HG02938 (cell line): Measurements from ENCODE around the gene ULBP3.

Experiments
- ATAC-seq: cut with Tn5 transposase; IDR thresholded peaks from one replicate; pipeline ENCODE4 v1.9.1; 2021; ENCODE audit warnings: mild to moderate bottlenecking, moderate library complexity; ENCODE audit not compliant: unreplicated experiment

Gene ULBP3

GRCh38 chr6:150068720-150069648, at the start of gene ULBP3:
Gene ULBP3, minus strand, starts transcription at chr6:150069121. Its CDS starts 55 bp downstream, at chr6:150069066.
- ATAC-seq, result peak; percentile 68

DNA sequence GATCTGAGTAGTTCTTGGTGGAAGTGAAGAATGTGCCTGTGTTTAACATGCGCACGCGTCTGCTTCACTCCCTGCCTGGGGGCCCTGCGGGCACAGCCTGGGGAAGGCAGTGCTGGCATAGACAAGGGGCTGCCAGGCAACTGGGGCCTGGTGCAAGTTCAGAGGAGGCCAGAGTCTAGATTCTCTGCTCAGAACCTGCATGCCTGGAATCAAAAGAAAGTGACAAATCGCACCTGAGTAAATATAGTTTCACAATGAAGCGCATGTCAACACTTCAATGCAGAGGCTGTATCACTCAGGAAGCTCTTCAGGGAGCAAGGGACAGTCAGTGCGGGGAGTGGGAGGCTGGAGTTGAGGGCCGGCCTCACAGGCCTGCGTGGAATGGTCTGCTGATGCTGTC, 49.7 kb upstream of the ULBP3 start:
- ATAC-seq, result no peak

DNA sequence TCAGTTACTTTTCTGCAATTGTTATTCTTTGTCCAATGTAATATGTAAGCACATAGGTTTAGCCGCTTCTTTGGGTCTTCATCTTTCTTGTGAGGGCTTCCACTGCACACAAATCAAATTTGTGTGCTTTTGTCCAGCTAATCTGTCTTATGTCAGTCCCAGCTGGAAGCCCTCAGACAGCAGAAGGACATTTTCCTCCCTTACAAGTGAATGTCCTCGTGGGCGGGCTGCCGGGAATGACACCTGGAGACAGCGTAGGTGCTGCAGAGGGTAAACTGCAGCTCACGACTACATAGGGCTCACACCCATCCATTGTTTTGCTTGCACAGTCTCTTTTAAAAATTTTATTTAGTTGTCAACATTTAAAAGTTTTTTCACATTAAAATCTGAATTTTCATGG, 49.3 kb upstream of the ULBP3 start:
- ATAC-seq, result no peak

- ATAC-seq, result no peak
These were observed 47.4 kb upstream of the ULBP3 start for GRCh38 chr6:150116200-150116800.

DNA sequence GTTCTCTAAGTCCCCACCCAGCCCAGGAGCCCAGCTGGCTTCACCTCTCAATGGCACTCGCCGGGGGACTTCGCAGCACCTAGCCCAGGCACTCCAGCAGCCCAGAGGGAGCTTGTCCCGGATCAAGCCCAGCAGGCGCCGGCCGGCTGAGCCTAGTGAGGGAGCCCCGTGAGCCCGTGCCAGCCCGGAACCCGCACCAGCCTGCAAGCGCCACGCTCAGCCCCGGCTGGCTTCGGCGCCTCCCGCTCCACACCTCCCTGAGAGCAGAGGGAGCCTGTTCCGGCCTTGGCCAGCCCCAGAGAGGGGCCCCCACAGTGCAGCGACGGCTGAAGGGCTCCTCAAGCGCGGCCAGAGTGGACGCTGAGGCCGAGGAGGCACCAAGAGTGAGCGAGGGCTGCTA, 46.8 kb upstream of the ULBP3 start:
- ATAC-seq, result no peak

DNA sequence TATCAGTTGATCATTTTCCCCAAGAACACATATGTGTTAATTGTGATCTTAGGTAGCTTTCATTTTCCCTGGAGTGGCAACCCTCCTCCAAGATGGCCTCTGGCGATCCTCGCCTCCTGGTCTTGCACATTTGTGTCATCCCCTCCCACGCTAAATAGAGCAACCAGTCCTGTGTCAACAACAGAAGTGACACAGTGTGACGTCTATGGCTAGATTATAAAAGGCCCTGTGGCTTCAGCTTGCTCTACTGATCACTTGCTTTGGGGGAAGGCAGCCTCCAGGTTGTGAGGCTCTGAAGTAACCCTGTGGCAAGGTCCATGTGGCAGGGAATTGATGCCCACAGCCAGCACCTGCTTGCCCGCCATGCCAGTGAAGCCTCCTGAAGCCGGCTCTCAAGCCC, 43.3 kb upstream of the ULBP3 start:
- ATAC-seq, result no peak

- ATAC-seq, result no peak
These were observed 33.9 kb upstream of the ULBP3 start for GRCh38 chr6:150102750-150103270.

DNA sequence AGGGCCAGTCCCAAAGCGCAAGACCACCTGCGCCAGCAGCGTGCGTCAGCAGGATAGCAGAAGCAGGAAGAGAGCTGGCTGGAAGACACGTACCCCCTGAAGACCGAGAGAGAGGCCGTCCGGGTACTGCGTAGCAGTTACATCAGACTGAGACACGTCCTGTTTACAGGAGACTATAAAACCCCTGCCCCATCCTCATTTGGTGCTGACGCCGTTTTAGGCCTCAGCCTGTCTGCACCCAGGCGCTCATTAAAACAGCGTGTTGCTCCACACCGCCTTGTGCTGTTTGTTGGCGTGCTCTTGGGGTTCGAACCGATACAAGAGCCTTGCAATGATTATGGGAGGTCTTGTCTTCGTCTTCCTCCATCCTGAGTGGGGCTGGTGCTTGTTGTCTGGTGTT, 31.8 kb upstream of the ULBP3 start:
- ATAC-seq, result no peak

GRCh38 chr6:150099953-150100352, 31.0 kb upstream of the ULBP3 start:
- ATAC-seq, result no peak

GRCh38 chr6:150099546-150099945, 30.6 kb upstream of the ULBP3 start:
- no peak for ATAC-seq

GRCh38 chr6:150098155-150098554, 29.2 kb upstream of the ULBP3 start:
- no peak for ATAC-seq

GRCh38 chr6:150093397-150093796, 24.5 kb upstream of the ULBP3 start:
- ATAC-seq, result no peak

DNA sequence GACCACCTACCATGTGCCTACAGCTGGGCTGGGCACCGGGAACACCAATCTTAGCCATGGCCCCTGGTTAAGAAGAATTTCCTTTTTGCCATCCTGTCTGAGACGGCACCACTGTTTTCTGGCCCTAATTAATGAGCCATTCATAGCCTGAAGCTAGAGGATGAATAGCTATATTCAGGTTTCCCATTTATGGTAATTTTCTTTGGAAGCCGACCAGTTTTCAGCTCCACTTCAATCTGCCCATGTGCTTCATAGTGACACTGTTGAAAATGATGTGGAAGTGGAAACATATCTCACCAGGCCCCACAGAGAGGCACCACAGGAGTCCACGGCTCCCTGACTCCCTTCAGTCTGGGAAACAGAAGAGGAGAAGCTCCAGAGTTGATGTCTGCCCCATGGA, 22.6 kb upstream of the ULBP3 start:
- ATAC-seq, result no peak

- no peak for ATAC-seq
These were observed 21.4 kb upstream of the ULBP3 start for GRCh38 chr6:150090328-150090727.

DNA sequence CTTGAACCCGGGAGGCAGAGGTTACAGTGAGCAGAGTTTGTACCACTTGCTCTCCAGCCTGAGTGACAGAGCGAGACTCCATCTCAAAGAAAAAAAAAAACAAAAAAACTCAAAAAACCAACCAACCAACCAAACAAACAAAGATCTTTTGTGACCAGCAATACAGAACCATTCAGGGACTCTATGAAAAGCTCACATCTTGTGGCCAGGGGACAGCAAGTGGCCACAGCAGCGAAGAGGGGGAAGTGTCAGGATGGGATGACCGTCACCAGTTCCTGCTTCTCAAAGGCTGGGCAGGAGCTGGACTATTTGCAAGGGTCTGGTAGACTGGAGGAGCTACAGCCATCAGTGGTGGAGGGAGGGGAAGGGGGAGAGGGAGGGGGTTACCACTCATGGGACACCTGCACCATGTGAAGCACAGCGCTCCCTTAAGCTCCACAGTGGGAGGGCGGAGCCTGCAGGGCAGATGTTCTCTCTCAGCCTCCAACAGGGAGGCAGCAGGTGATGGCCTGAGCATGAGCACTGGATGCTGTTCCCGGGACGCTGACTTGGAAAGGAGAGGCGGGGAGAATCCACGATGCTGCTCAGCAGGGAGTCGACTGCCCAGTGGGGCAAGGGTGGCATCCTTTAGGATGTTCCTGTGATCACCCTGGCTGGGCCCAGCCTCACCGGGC, 19.7 kb upstream of the ULBP3 start:
- no peak for ATAC-seq

DNA sequence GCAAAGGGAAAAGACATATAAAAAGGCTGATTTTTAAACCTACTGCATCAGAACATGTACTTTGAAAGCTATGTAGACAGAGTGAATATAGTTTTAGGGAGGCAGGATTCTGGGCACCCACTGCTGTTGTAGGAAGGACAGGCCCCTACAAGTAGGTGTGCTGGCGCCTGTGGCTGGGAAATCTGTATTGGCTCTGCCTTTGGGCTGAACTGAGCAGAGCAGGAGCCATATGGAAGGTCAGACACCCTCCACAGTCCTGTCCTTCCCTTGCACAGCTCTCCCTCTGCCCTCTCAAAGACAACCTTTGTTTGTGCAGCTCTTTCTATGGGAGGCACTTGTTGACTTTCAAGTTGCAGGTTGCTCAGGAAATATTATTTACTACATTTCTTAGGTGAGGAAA, 18.4 kb upstream of the ULBP3 start:
- ATAC-seq, result no peak

DNA sequence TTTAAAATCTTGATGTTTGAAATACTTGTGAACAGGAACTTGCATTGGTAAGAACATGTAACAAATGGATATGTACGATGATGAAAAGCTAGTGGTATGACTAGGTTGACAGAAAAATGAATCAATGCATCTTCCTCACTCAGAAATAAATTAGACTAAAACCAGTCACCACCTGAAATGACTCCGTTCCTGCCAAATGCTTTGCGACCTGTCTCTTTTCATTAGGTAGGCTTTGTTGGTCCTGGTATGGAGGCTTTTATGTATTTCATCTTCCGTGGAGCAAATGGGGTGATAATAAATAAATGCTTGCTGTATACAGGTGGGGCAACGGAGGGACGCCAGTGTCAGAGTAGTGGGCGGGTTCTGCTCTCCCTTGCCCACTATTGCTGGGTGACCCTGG, 17.1 kb upstream of the ULBP3 start:
- no peak for ATAC-seq

DNA sequence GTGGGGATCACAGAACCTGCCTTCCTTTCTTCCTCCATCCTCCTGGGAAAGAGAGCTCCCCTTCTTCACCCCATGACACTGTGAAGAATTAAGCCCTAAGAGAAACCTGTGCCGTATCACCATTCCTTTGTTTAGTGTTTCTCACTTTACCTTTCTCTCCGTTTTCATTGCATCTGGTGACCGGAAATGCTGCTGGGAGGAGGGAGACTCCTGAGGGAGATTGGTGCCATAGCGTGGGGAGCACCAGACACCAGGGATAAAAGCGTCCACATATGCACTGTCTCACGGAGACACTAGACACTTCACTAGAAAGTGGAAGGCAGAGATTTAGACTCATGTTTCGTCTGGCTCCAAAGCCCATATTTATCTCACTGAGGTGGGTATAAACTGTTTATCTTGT, 15.5 kb upstream of the ULBP3 start:
- no peak for ATAC-seq

- no peak for ATAC-seq
These were observed 14.9 kb upstream of the ULBP3 start for GRCh38 chr6:150083839-150084238.

GRCh38 chr6:150081702-150082101, 12.8 kb upstream of the ULBP3 start:
- no peak for ATAC-seq

DNA sequence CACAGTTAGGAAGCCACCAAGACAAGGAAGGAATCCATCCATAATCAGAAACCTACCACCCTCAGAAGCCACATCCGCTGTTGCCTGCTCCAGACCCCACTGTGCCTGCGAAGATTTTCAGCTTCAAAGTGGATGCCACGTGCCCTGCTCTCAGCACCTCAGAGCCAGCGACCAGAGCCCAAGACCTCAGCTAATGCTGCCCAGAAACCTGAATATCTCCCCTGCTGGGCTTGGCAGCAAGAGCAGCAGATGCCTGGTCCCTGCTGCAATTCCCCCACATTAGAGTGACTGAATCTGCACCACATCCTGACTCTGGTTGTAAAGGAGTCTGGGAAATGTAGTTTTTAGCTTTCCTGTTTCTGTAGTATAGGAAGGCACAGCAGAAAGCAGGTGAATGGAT, 10.7 kb upstream of the ULBP3 start:
- no peak for ATAC-seq

- no peak for ATAC-seq
These were observed 9.9 kb upstream of the ULBP3 start for GRCh38 chr6:150078788-150079187.
